ENCODE measurements around the gene MPPED2. TPM values are rescaled to one million over a fixed set of nuclear protein-coding genes. Genes with fewer than 3 reads are reported as not detected.

Gene MPPED2
- total RNA-seq, 1 experiment from 2014 or later, result not detected

DNA sequence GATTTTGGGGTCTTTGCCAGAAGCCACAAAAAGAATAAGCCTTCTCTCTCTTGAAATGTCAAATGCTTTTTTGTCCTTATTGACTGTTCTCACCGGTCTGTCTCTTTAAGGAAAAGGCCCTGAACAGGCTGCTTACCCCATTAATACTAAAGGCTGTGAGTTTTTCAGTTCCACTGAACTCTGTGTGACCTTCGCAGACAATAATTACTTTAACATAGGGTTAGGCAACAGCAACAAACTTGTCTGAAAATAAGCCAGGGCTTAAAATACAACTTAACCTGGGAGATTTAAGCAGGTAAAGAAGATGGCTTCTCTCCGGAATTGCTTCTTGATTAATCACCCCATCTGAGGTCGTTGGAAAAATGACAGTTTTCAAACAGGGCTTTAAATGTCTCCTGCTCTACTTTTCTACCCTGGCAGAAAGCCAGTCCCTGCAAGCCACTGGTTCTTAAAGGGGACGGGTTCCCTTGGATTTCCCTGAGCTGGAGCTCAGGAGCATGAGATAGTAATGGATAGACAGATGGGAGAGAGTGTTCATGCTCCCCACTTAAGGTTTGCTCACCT lies 193.8 kb downstream of the MPPED2 start:
- no peak overlapping the region for H3K27ac ChIP-seq (ENCODE audit: low read depth, low read length)
- no peaks in the 10 kb centered on the region for H3K79me2 ChIP-seq (ENCODE audit: insufficient read depth, low read length)
- CTCF ChIA-PET, result no interaction called here
- RAD21 ChIA-PET (ENCODE audit: low non-redundant PET in 1 of 2, low total read pairs in 2 of 2, uncharacterized antibody in 2 of 2, unreplicated experiment in 2 of 2), result no interaction called here
- no peaks in the 10 kb centered on the region for H3K4me1 ChIP-seq (ENCODE audit: control insufficient read depth in 1 of 2, insufficient read depth in 2 of 2, low read length in 2 of 2)
- H4K20me1 ChIP-seq (ENCODE audit: insufficient read depth), result no peaks in the 10 kb centered on the region
- intact Hi-C loops (cut with micrococcal nuclease), result no loop called here
- ATAC-seq, result no peak
- H3K4me3 ChIP-seq (replicated peaks in 1 of 2; ENCODE audit: low read depth in 1 of 2, low read length in 2 of 2), result no peak overlapping the region
- TF ChIP-seq, protein P1, sequence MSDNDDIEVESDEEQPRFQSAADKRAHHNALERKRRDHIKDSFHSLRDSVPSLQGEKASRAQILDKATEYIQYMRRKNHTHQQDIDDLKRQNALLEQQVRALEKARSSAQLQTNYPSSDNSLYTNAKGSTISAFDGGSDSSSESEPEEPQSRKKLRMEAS (IDR thresholded peaks at IDR 0.05), result no peak
- TF ChIP-seq ZNF274 (IDR thresholded peaks at IDR 0.05; ENCODE audit: low read depth, low read length) (no peak), POLR2AphosphoS5 (IDR thresholded peaks at IDR 0.05; ENCODE audit: low read depth, low read length) (no peak), EZH2 (IDR thresholded peaks at IDR 0.05) (no peak), CBX3 (IDR thresholded peaks at IDR 0.05; ENCODE audit: low read depth) (no peak), ZFX (IDR thresholded peaks at IDR 0.05) (no peak), EZH2phosphoT487 (IDR thresholded peaks at IDR 0.05; ENCODE audit: borderline replicate concordance) (no peak), SIN3A (IDR thresholded peaks at IDR 0.05; ENCODE audit: low read depth) (no peak), SRF (IDR thresholded peaks at IDR 0.05; ENCODE audit: low read depth) (no peak), JUND (IDR thresholded peaks at IDR 0.05) (no peak), REST (IDR thresholded peaks at IDR 0.05; ENCODE audit: low read depth) (no peak), ELF1 (IDR thresholded peaks at IDR 0.05; ENCODE audit: borderline replicate concordance, low read depth) (no peak)
- TF ChIP-seq, protein P2, sequence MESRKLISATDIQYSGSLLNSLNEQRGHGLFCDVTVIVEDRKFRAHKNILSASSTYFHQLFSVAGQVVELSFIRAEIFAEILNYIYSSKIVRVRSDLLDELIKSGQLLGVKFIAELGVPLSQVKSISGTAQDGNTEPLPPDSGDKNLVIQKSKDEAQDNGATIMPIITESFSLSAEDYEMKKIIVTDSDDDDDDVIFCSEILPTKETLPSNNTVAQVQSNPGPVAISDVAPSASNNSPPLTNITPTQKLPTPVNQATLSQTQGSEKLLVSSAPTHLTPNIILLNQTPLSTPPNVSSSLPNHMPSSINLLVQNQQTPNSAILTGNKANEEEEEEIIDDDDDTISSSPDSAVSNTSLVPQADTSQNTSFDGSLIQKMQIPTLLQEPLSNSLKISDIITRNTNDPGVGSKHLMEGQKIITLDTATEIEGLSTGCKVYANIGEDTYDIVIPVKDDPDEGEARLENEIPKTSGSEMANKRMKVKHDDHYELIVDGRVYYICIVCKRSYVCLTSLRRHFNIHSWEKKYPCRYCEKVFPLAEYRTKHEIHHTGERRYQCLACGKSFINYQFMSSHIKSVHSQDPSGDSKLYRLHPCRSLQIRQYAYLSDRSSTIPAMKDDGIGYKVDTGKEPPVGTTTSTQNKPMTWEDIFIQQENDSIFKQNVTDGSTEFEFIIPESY (IDR thresholded peaks at IDR 0.05; ENCODE audit: extremely low read depth, insufficient replicate concordance, low read length), result no peak
- POLR2A ChIA-PET, result no interaction called here
- H3K27me3 ChIP-seq (ENCODE audit: insufficient read depth, low read length), result peaks cover 28% of the 10 kb centered on the region
- no peaks in the 10 kb centered on the region for H3K9me2 ChIP-seq (ENCODE audit: insufficient read depth)
- H3K4me2 ChIP-seq (ENCODE audit: low read length), result no peak overlapping the region
- no peak overlapping the region for H2AFZ ChIP-seq (ENCODE audit: low read depth, low read length, poor library complexity, severe bottlenecking)
- H3K9me3 ChIP-seq (ENCODE audit: control insufficient read depth in 1 of 2, insufficient read depth in 1 of 2, low read depth in 1 of 2, low read length in 2 of 2), result no peaks in the 10 kb centered on the region
- no peak overlapping the region for H3K9ac ChIP-seq (ENCODE audit: low read length)
- DNase-seq (ENCODE audit: low read depth, low spot score), result no peak
- no peaks in the 10 kb centered on the region for H3K36me3 ChIP-seq (ENCODE audit: control insufficient read depth in 1 of 2, insufficient read depth in 2 of 2, low read length in 2 of 2)
- BruUV-seq (replicated peaks), result no TSS peak
